H9 (cell line): ENCODE data around the gene SGIP1. TPM values are rescaled to one million over a fixed set of nuclear protein-coding genes. Genes with fewer than 3 reads are reported as not detected.

ENCODE experiments used
- DNase-seq: peaks from one replicate; pipeline ENCODE4 v3.0.0-alpha.2; 2017
- H2AFZ ChIP-seq: one replicate; pipeline ENCODE4 v1.6.1; 2013; ENCODE audit warnings: mild to moderate bottlenecking, low read length, control low read depth, moderate library complexity
- H2AK5ac ChIP-seq: 2 replicates; pipeline ENCODE4 v1.6.1; 2013; ENCODE audit warnings: low read length, control low read depth, mixed read lengths; ENCODE audit not compliant: insufficient read length
- H2BK120ac ChIP-seq: one replicate; pipeline ENCODE4 v1.6.1; 2013; ENCODE audit warnings: low read depth, mild to moderate bottlenecking, low read length, control low read depth, inconsistent platforms; ENCODE audit not compliant: poor library complexity, severe bottlenecking
- H2BK12ac ChIP-seq: 2 replicates; pipeline ENCODE4 v1.6.1; 2013; ENCODE audit warnings: low read length, control low read depth, mixed read lengths, low read depth; ENCODE audit not compliant: insufficient read length
- H2BK15ac ChIP-seq: 2 replicates; pipeline ENCODE4 v1.6.1; 2013; ENCODE audit warnings: low read depth, low read length, control low read depth
- H2BK20ac ChIP-seq: one replicate; pipeline ENCODE4 v1.6.1; 2013; ENCODE audit warnings: low read depth, mild to moderate bottlenecking, low read length, control low read depth, inconsistent platforms; ENCODE audit not compliant: poor library complexity, severe bottlenecking
- H2BK5ac ChIP-seq: 2 replicates; pipeline ENCODE4 v1.6.1; 2013; ENCODE audit warnings: low read length, control low read depth, mixed read lengths; ENCODE audit not compliant: insufficient read length
- H3K14ac ChIP-seq: 2 replicates; pipeline ENCODE4 v1.6.1; 2013; ENCODE audit warnings: low read length, control low read depth; ENCODE audit not compliant: insufficient read depth
- H3K18ac ChIP-seq: 2 replicates; pipeline ENCODE4 v1.6.1; 2013; ENCODE audit warnings: low read depth, mild to moderate bottlenecking, mixed read lengths, low read length, control low read depth; ENCODE audit not compliant: insufficient read length
- H3K23ac ChIP-seq: 2 replicates; pipeline ENCODE4 v1.6.1; 2013; ENCODE audit warnings: low read length, control low read depth, mixed read lengths, low read depth; ENCODE audit not compliant: insufficient read length
- H3K23me2 ChIP-seq: 2 replicates; pipeline ENCODE4 v1.6.1; 2013; ENCODE audit warnings: low read depth, mild to moderate bottlenecking, mixed read lengths, low read length, control low read depth; ENCODE audit not compliant: insufficient read length, poor library complexity, severe bottlenecking
- H3K27ac ChIP-seq: 2 replicates; pipeline ENCODE4 v1.5.1; 2013; ENCODE audit warnings: low read length, control low read depth, mixed read lengths, low read depth; ENCODE audit not compliant: insufficient read length
- H3K27me3 ChIP-seq: 2 replicates; pipeline ENCODE4 v1.6.1; 2013; ENCODE audit warnings: low read length, control low read depth, inconsistent platforms; ENCODE audit not compliant: insufficient read depth
- H3K4ac ChIP-seq: 2 replicates; pipeline ENCODE4 v1.6.1; 2013; ENCODE audit warnings: low read depth, mild to moderate bottlenecking, control low read depth, inconsistent platforms, low read length, moderate library complexity
- H3K4me1 ChIP-seq: 2 replicates; pipeline ENCODE4 v1.6.1; 2013; ENCODE audit warnings: low read length, control low read depth, inconsistent platforms; ENCODE audit not compliant: insufficient read depth
- H3K4me2 ChIP-seq: 2 replicates; pipeline ENCODE4 v1.6.1; 2013; ENCODE audit warnings: low read length, control low read depth, mixed read lengths; ENCODE audit not compliant: insufficient read length, insufficient read depth
- H3K56ac ChIP-seq: 2 replicates; pipeline ENCODE4 v1.6.1; 2013; ENCODE audit warnings: low read depth, mild to moderate bottlenecking, mixed read lengths, low read length, control low read depth; ENCODE audit not compliant: insufficient read length
- H3K79me1 ChIP-seq: 2 replicates; pipeline ENCODE4 v1.6.1; 2013; ENCODE audit warnings: low read depth, mild to moderate bottlenecking, moderate library complexity, low read length, control low read depth, inconsistent platforms; ENCODE audit not compliant: insufficient read depth, poor library complexity, severe bottlenecking
- H3K79me2 ChIP-seq: 2 replicates; pipeline ENCODE4 v1.6.1; 2013; ENCODE audit warnings: low read length, control low read depth, inconsistent platforms; ENCODE audit not compliant: insufficient read depth
- H3K9ac ChIP-seq: 2 replicates; pipeline ENCODE4 v1.6.1; 2013; ENCODE audit warnings: low read length, control low read depth, mixed read lengths; ENCODE audit not compliant: insufficient read length; ENCODE audit errors: extremely low read depth
- H3K9me3 ChIP-seq: one replicate; pipeline ENCODE4 v1.6.1; 2013; ENCODE audit warnings: low read depth, low read length, inconsistent platforms; ENCODE audit not compliant: control insufficient read depth
- H3T11ph ChIP-seq: one replicate; pipeline ENCODE4 v1.6.1; 2013; ENCODE audit warnings: mild to moderate bottlenecking, low read length, control low read depth, inconsistent platforms
- H4K20me1 ChIP-seq: one replicate; pipeline ENCODE4 v1.6.1; 2013; ENCODE audit not compliant: control insufficient read depth, insufficient read length, insufficient read depth
- H4K5ac ChIP-seq: 2 replicates; pipeline ENCODE4 v1.6.1; 2013; ENCODE audit warnings: low read depth, mild to moderate bottlenecking, mixed read lengths, low read length, control low read depth; ENCODE audit not compliant: insufficient read length
- H4K8ac ChIP-seq: replicated peaks from 2 replicates; pipeline ENCODE4 v1.6.1; 2013; ENCODE audit warnings: low read length, control low read depth, mixed read lengths, low read depth; ENCODE audit not compliant: insufficient read length
- H4K91ac ChIP-seq: 2 replicates; pipeline ENCODE4 v1.6.1; 2013; ENCODE audit warnings: low read depth, mild to moderate bottlenecking, moderate library complexity, mixed read lengths, low read length, control low read depth; ENCODE audit not compliant: insufficient read length
- H3K27ac Mint-ChIP-seq, 3 experiments: 2 replicates in 2 of 3; 3 replicates in 1 of 3; pipeline ENCODE4 v1.8.0; 2020 to 2021; ENCODE audit warnings: mixed read lengths in 3 of 3, mild to moderate bottlenecking in 1 of 3, moderate library complexity in 1 of 3
- H3K27me3 Mint-ChIP-seq: 2 replicates; pipeline ENCODE4 v1.8.0; 2021; ENCODE audit warnings: low read depth, mild to moderate bottlenecking, moderate library complexity, mixed read lengths
- H3K36me3 Mint-ChIP-seq, 3 experiments: 2 replicates in 2 of 3; 3 replicates in 1 of 3; pipeline ENCODE4 v1.8.0; 2020 to 2021; ENCODE audit warnings: low read depth in 3 of 3, mixed read lengths in 3 of 3; ENCODE audit not compliant: insufficient read depth in 1 of 3
- H3K4me1 Mint-ChIP-seq, 2 experiments: 2 replicates each; pipeline ENCODE4 v1.8.0; 2020; ENCODE audit warnings: mixed read lengths in 2 of 2
- H3K4me3 Mint-ChIP-seq, 2 experiments: 2 replicates in 1 of 2; 3 replicates in 1 of 2; pipeline ENCODE4 v1.8.0; 2020 to 2021; ENCODE audit warnings: mild to moderate bottlenecking in 2 of 2, mixed read lengths in 2 of 2, moderate library complexity in 1 of 2
- H3K9me3 Mint-ChIP-seq, 2 experiments: 2 replicates in 1 of 2; 3 replicates in 1 of 2; pipeline ENCODE4 v1.8.0; 2020; ENCODE audit warnings: mild to moderate bottlenecking in 2 of 2, mixed read lengths in 2 of 2, moderate library complexity in 1 of 2
- CTCF ChIP-seq: fragments of 200-600 bp; sonication (generic); conservative IDR thresholded peaks from 3 replicates; pipeline ENCODE4 v1.8.0; 2021; ENCODE audit warnings: antibody characterized with exemption, mild to moderate bottlenecking
- WGBS: extraction: QIAGEN DNeasy Blood & Tissue Kit; methylation state at CpG from one replicate; pipeline ENCODE4 v1.1.7; 2013; ENCODE audit warnings: missing lambda C conversion rate, low lambda C conversion rate, mixed read lengths; ENCODE audit not compliant: insufficient read length; ENCODE audit errors: extremely low coverage; 5-methylcytosine and 5-hydroxymethylcytosine counted together
- total RNA-seq: library from RNA; stranded (reverse); gene quantifications from 2 replicates; pipeline ENCODE4 v1.2.1, GENCODE V29; 2021

Gene SGIP1
- total RNA-seq, 1 experiment from 2014 or later = 1.5 TPM

DNA sequence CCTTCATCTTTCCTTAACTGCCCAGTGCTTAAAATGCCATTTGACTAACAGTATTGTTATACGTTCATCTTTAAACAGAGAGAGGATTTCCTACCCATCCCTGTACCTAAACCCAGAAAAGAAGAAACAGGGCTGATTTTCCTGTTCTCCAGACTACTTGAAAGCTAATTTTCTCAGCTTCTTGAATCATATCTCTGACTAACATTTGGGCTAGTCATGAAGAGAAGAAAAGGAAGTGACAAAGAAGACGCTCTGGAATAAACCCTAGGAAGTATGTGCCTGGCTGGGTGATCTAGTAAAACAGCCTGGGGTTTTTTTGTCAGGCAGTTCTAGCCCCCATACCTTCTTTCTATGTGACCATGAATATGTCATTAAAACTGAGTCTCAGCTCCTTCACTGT is 44.8 kb upstream of the SGIP1 start:
- H3K79me2 ChIP-seq = no peaks in the 10 kb centered on the region
- H3K9ac ChIP-seq = no peak overlapping the region
- no peaks in the 10 kb centered on the region for H3K4me1 ChIP-seq
- no peak overlapping the region for H3K4ac ChIP-seq
- H3K9me3 ChIP-seq = no peaks in the 10 kb centered on the region
- Mint-ChIP-seq H3K27me3 (no peaks in the 10 kb centered on the region), H3K4me1 (peaks cover 2 to 3% of the 10 kb centered on the region in 2 experiments), H3K9me3 (peaks cover 3% of the 10 kb centered on the region in 2 experiments; a peak in 2 of 5 replicates), H3K36me3 (no peaks in the 10 kb centered on the region; a peak in 1 of 7 replicates), H3K4me3 (no peak overlapping the region), H3K27ac (no peak overlapping the region)
- no peak overlapping the region for H4K91ac ChIP-seq
- no peak for TF ChIP-seq CTCF
- H3T11ph ChIP-seq = no peak overlapping the region
- no peak overlapping the region for H4K5ac ChIP-seq
- no peak overlapping the region for H3K14ac ChIP-seq
- no peak overlapping the region for H2BK15ac ChIP-seq
- no peak overlapping the region for H4K8ac ChIP-seq
- no peak overlapping the region for H2AFZ ChIP-seq
- H3K27me3 ChIP-seq = no peaks in the 10 kb centered on the region
- no peaks in the 10 kb centered on the region for H4K20me1 ChIP-seq
- no peak overlapping the region for H2BK120ac ChIP-seq
- no peak overlapping the region for H2BK20ac ChIP-seq
- no peak overlapping the region for H3K18ac ChIP-seq
- no peaks in the 10 kb centered on the region for H3K23me2 ChIP-seq
- H3K4me2 ChIP-seq = no peak overlapping the region
- no CpG with 5 or more reads among the region's 2 CpGs for WGBS
- H2AK5ac ChIP-seq = no peak overlapping the region
- DNase-seq = no peak
- H2BK12ac ChIP-seq = no peak overlapping the region
- no peak overlapping the region for H3K56ac ChIP-seq
- H3K79me1 ChIP-seq = no peaks in the 10 kb centered on the region
- H2BK5ac ChIP-seq = no peak overlapping the region
- no peak overlapping the region for H3K27ac ChIP-seq
- no peak overlapping the region for H3K23ac ChIP-seq
